Measurements from ENCODE around the gene KCNMA1.
"Not testable (repeated sequence)": the region's sequence is repeated elsewhere in the genome, so short reads cannot be mapped to it uniquely, and the experiment has no call there.

The KCNMA1 gene

GRCh38 chr10:77392851-77393250 is 244.8 kb downstream of the KCNMA1 start:
- peak; percentile 91 for DNase-seq (ENCODE audit: low spot score)

GRCh38 chr10:77392236-77392721 is 245.3 kb downstream of the KCNMA1 start:
- DNase-seq (ENCODE audit: low spot score), result peak; percentile 54

GRCh38 chr10:77391605-77392235 is 245.9 kb downstream of the KCNMA1 start:
- peak; percentile 74 for DNase-seq (ENCODE audit: low spot score)

- DNase-seq (ENCODE audit: low spot score), result no peak
Measured at GRCh38 chr10:77390481-77390891, 247.1 kb downstream of the KCNMA1 start.

- no peak for DNase-seq (ENCODE audit: low spot score)
Measured at GRCh38 chr10:77388571-77389100, 249.0 kb downstream of the KCNMA1 start.

GRCh38 chr10:77387701-77388100 is 249.9 kb downstream of the KCNMA1 start:
- DNase-seq (ENCODE audit: low spot score), result not testable (repeated sequence)

GRCh38 chr10:77387247-77387646 is 250.4 kb downstream of the KCNMA1 start:
- no peak for DNase-seq (ENCODE audit: low spot score)

GRCh38 chr10:77386838-77387237 is 250.8 kb downstream of the KCNMA1 start:
- DNase-seq (ENCODE audit: low spot score), result peak; percentile 36

GRCh38 chr10:77386365-77386764 is 251.2 kb downstream of the KCNMA1 start:
- DNase-seq (ENCODE audit: low spot score), result no peak

- no peak for DNase-seq (ENCODE audit: low spot score)
Measured at GRCh38 chr10:77385315-77385714, 252.3 kb downstream of the KCNMA1 start.

GRCh38 chr10:77383861-77384553 is 253.6 kb downstream of the KCNMA1 start:
- no peak for DNase-seq (ENCODE audit: low spot score)

GRCh38 chr10:77381750-77382149 is 255.9 kb downstream of the KCNMA1 start:
- no peak for DNase-seq (ENCODE audit: low spot score)

GRCh38 chr10:77380723-77381122 is 256.9 kb downstream of the KCNMA1 start:
- no peak for DNase-seq (ENCODE audit: low spot score)

GRCh38 chr10:77380191-77380590 is 257.4 kb downstream of the KCNMA1 start:
- DNase-seq (ENCODE audit: low spot score), result no peak

GRCh38 chr10:77378366-77379349 is 258.9 kb downstream of the KCNMA1 start:
- no peak for DNase-seq (ENCODE audit: low spot score)

- no peak for DNase-seq (ENCODE audit: low spot score)
Measured at GRCh38 chr10:77377678-77378352, 259.8 kb downstream of the KCNMA1 start.

GRCh38 chr10:77377034-77377433 is 260.6 kb downstream of the KCNMA1 start:
- DNase-seq (ENCODE audit: low spot score), result no peak

- DNase-seq (ENCODE audit: low spot score), result no peak
Measured at GRCh38 chr10:77374189-77374656, 263.4 kb downstream of the KCNMA1 start.

GRCh38 chr10:77371848-77372799 is 265.5 kb downstream of the KCNMA1 start:
- no peak for DNase-seq (ENCODE audit: low spot score)

- no peak for DNase-seq (ENCODE audit: low spot score)
Measured at GRCh38 chr10:77371421-77371820, 266.2 kb downstream of the KCNMA1 start.
